Uterus (tissue), 4 donors: ENCODE results near the gene RANBP1. TPM values are rescaled to one million over a fixed set of nuclear protein-coding genes. Genes with fewer than 3 reads are reported as not detected.

ENCODE experiments used
- DNase-seq, 2 donors: peaks; one replicate each; pipeline ENCODE4 v3.0.0-alpha.2; 2019 to 2020
- H3K27ac ChIP-seq, 2 donors: fragments of 200-600 bp; sonication (generic); 1 replicate in 1 of 2; 2 replicates in 1 of 2; pipeline ENCODE4 v1.5.1; 2016 to 2018
- H3K27me3 ChIP-seq, 2 donors: fragments of 200-600 bp; sonication (generic); one replicate each; pipeline ENCODE4 v1.5.1; 2018 to 2019; ENCODE audit warnings: control low read depth in 1 of 2
- H3K36me3 ChIP-seq, 2 donors: fragments of 200-600 bp; sonication (generic); one replicate each; pipeline ENCODE4 v1.5.1; 2019; ENCODE audit warnings: control low read depth in 1 of 2
- H3K4me1 ChIP-seq, 2 donors: fragments of 200-600 bp; sonication (generic); one replicate each; pipeline ENCODE4 v1.5.1; 2018 to 2019; ENCODE audit warnings: control low read depth in 1 of 2
- H3K4me3 ChIP-seq, 2 donors: fragments of 200-600 bp; sonication (generic); 1 replicate in 1 of 2; 2 replicates in 1 of 2; pipeline ENCODE4 v1.5.1; 2018 to 2019; ENCODE audit warnings: mild to moderate bottlenecking in 1 of 2
- H3K9me3 ChIP-seq, 2 donors: fragments of 200-600 bp; sonication (generic); one replicate each; pipeline ENCODE4 v1.5.1; 2019; ENCODE audit warnings: control low read depth in 1 of 2
- POLR2A ChIP-seq, 2 donors: fragments of 450-650 bp; IDR thresholded peaks; one replicate each; pipeline ENCODE4 v1.6.1; 2016; ENCODE audit warnings: antibody characterized with exemption in 2 of 2, mild to moderate bottlenecking in 1 of 2, moderate library complexity in 1 of 2
- intact Hi-C: fragments of 100-400 bp; cut with DNase I; formaldehyde crosslinking; loops from one replicate; pipeline ENCODE4 v1.15.1; 2023; ENCODE audit warnings: low total_unique reads
- total RNA-seq, 4 donors: library from RNA; depleted of rRNA in 3 of 4; stranded (reverse); fragments of >200 nt in 3 of 4; gene quantifications; one replicate each; pipeline versions ENCODE4 v1.1.0 to v1.2.4, GENCODE V29; 2014 to 2023
- TF ChIP-seq, protein P1 (sequence below), 4 experiments: fragments of 200-600 bp in 2 of 4; fragments of 450-650 bp in 2 of 4; sonication (generic) in 2 of 4; IDR thresholded peaks; one replicate each; pipeline ENCODE4 v1.5.1; 2016 to 2019; ENCODE audit warnings: antibody characterized with exemption in 4 of 4, mild to moderate bottlenecking in 2 of 4, moderate library complexity in 1 of 4
- donor health status: DM: yes; HTN: yes; CAD: no.

The RANBP1 gene
- total RNA-seq, 4 donors from 2014 or later: 57.6 to 233 (median 135) TPM

DNA sequence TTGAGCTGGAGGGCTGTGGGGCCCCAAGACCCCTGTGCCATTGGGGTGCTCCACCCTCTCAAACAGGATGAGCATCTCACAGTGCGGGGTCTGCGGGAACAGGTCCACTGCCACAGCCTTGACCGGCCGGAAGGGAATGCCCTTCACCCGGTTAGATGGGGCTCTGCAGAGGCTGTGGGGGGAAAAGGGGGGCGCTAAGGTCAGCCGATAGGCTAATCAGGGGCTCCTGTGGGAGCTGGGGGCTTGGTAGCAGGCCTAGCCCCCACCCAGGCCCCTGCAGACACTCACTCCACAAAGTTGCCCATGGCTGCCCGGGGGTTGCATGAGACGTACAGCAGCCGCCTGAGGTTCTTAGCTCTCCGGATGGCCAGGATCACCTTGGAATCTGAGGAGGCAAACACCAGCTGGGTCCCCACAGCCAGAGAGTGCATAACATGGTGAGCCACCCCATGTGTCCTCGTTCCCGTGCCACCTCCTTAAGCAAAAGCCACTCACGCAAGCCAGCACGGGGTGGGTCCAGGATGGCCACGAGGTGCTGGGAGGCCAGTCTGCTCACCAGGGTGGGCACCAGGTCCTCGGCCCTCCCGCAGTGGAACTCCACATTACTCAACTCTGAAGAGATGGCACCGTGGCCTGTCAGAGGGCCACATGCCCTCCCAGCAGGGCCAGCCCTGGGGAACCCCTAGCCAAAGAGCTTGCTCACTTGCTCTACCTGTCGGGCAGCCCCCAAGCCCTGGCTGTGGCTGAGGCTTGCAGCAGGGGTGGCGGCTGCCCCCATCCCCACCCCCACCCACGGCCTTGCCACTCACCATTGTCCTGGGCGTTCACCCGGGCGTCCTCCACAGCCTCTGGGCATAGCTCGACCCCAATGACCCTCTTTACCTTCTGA, 3.0 kb upstream of the RANBP1 start:
- intact Hi-C loops: loop anchor here (10.0 kb wide), 1 partner anchor 138 kb away; no protein-coding TSS in a partner anchor

DNA sequence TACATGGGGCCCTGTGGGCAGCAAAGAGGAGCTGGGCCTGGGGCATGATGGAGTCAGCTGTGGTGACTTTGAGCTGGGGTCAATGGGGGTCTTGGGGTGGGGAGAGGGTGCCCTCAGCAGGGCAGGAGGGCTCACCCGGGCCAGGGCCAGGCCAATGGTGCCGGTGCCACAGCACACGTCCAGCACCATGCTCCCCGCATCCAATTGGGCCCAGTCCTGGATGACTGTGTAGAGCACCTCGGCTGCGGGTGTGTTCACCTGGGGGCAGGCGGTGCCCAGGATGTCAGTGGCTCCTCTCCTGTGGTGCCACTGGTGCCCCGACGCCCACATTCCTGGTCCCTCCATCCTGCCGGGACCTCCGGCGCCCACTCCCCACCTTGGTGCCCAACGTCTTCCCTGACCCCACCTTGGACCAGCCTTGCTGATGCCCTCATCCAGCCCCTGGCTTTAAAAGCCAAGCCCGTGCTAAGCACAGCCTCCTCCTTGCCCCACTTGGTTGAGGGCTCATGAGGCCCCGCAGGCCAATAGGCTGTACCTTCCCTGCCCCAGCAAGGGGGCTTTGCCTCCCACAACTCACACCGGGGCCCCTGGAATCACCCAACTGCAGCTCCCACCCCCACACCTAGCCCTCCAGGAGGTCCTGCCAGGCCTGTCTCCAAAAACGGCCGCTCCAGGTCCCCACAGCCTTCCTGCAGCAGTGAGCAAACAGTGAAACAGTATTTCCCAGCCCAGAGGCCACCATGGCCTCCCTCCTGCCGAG, 2.2 kb upstream of the RANBP1 start:
- DNase-seq: no peak
- Histone ChIP-seq H3K9me3 (no peaks in the 10 kb centered on the region), H3K27me3 (no peaks in the 10 kb centered on the region), H3K4me3 (no peak overlapping the region), H3K4me1 (peaks cover 4 to 7% of the 10 kb centered on the region in 2 donors), H3K36me3 (no peaks in the 10 kb centered on the region), H3K27ac (no peak overlapping the region)
- no peak for TF ChIP-seq POLR2A (IDR thresholded peaks at IDR 0.05)
- TF ChIP-seq, protein P1, sequence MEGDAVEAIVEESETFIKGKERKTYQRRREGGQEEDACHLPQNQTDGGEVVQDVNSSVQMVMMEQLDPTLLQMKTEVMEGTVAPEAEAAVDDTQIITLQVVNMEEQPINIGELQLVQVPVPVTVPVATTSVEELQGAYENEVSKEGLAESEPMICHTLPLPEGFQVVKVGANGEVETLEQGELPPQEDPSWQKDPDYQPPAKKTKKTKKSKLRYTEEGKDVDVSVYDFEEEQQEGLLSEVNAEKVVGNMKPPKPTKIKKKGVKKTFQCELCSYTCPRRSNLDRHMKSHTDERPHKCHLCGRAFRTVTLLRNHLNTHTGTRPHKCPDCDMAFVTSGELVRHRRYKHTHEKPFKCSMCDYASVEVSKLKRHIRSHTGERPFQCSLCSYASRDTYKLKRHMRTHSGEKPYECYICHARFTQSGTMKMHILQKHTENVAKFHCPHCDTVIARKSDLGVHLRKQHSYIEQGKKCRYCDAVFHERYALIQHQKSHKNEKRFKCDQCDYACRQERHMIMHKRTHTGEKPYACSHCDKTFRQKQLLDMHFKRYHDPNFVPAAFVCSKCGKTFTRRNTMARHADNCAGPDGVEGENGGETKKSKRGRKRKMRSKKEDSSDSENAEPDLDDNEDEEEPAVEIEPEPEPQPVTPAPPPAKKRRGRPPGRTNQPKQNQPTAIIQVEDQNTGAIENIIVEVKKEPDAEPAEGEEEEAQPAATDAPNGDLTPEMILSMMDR (IDR thresholded peaks at IDR 0.05): no peak
- intact Hi-C loops: loop anchor here (10.0 kb wide), 1 partner anchor 139 kb away; no protein-coding TSS in a partner anchor

More for the DNA sequence above, 3.0 kb upstream of the RANBP1 start:
- Histone ChIP-seq H3K4me1 (peaks cover 4 to 7% of the 10 kb centered on the region in 2 donors), H3K27me3 (no peaks in the 10 kb centered on the region), H3K27ac (no peak overlapping the region), H3K4me3 (no peak overlapping the region), H3K36me3 (no peaks in the 10 kb centered on the region), H3K9me3 (no peaks in the 10 kb centered on the region)
- TF ChIP-seq POLR2A (IDR thresholded peaks at IDR 0.05): no peak
- TF ChIP-seq, protein P1 (IDR thresholded peaks at IDR 0.05): no peak
- DNase-seq: no peak

DNA sequence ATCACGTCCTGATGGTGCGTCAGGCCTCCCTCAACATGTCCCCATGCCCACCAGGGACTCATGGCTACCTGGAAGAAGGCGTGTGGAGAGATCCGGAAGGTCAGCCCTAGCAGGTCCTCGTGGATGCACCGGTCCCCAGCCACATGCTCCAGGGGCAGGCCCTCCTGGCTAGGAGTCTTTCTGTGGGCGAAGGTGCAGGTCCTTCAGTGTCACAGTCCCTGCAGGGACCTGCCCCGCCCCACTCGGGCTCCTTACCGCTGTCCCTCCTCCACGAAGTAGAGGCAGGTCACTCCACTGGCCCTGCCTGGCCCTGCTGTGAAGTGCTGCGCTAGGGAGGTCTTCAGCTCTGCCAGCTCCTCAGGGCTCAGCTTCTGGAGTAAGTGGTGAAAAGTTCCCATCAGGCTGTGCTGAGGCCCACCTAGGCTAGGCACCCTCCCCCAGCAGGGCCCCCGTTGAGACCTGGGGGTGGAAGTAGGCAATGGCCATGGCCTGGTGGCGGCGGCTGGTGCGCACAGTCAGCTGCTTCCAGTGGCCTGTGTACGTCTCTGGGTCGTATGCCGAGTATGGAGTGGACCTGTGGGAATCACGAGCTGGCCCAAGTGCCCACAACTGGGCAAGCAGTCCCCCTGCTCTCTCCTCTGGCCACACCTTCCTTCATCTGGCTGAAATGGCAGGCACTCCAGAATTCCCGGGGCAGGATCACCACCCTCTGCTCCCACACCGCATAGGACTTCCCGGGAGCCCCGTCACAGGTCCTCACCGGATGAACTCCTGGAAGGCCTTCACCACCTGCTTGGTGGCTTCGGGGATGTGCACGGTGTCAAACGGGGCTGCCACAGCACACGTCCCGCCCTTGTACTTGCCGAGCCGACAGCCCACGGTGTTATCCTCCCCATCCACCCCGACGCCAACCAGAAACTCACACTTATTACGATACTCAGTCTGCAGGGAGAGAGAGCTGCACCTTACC, 1.1 kb upstream of the RANBP1 start:
- no peak overlapping the region for H3K4me3 ChIP-seq
- H3K27ac ChIP-seq: no peak overlapping the region
- no peak for DNase-seq
- no peaks in the 10 kb centered on the region for H3K9me3 ChIP-seq
- H3K27me3 ChIP-seq: no peaks in the 10 kb centered on the region
- peaks cover 4 to 7% of the 10 kb centered on the region in 2 donors for H3K4me1 ChIP-seq
- intact Hi-C loops: loop anchor here (10.0 kb wide), 1 partner anchor 140 kb away; no protein-coding TSS in a partner anchor
- TF ChIP-seq, protein P1 (IDR thresholded peaks at IDR 0.05): no peak
- no peak for TF ChIP-seq POLR2A (IDR thresholded peaks at IDR 0.05)
- no peaks in the 10 kb centered on the region for H3K36me3 ChIP-seq

DNA sequence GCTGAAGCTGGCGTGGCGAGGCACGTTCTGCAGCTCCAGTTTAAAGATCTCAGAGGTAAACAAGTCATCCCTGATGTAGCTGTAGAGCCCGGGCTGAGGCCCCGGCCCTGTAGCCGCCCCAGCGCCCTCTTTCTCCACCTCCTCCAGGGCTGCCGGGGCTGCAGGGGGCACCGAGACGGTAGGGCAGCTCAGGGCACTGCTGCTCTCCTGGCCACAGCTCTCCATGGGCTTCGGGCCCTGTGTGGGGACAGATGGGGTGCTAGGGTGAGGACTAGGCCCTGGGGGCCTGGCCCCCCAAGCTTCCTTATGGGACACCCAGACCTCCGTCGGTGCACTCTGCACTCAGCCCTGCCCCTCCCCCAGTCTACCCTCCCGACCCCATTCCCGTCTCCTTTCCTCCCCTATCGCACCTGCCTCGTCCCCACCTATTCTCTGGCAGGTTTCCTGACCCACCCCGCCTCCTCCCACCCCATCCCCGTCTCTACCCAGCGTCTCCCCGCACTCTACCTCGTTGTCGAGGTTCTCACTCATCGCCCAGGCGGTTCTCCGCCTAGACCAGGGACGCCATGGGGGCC, 559 bp downstream of the RANBP1 start:
- Histone ChIP-seq H3K27ac (peak overlapping the region; percentile 75 to 87), H3K9me3 (no peaks in the 10 kb centered on the region), H3K27me3 (no peaks in the 10 kb centered on the region), H3K36me3 (no peaks in the 10 kb centered on the region), H3K4me1 (peaks cover 4 to 7% of the 10 kb centered on the region in 2 donors), H3K4me3 (peak overlapping the region; percentile 51 to 95)
- TF ChIP-seq, protein P1 (IDR thresholded peaks at IDR 0.05): no peak
- no peak for TF ChIP-seq POLR2A (IDR thresholded peaks at IDR 0.05)
- peak in 1 of 2 donors; percentile 41 for DNase-seq
- intact Hi-C loops: loop anchor here (10.0 kb wide), 1 partner anchor 142 kb away; no protein-coding TSS in a partner anchor
